HepG2 (cell line): ENCODE data around the gene SPRN. TPM values are rescaled to one million over a fixed set of nuclear protein-coding genes. Genes with fewer than 3 reads are reported as not detected.

Source experiments
- ATAC-seq: fragments of 200-7000 bp; cut with Tn5 transposase; 3 replicates; pipeline ENCODE4 v1.9.1; 2020; ENCODE audit warnings: mild to moderate bottlenecking, moderate library complexity
- BruUV-seq: library from RNA; stranded (reverse); fragments of 400-500 nt; replicated peaks from 2 replicates; lab custom pipeline; 2021; lab: Mats Ljungman, UMichigan
- CTCF ChIA-PET: fragments of 300-600 bp; formaldehyde crosslinking; extraction: SDS; loops from one replicate; lab custom pipeline; 2021; ENCODE audit warnings: low total read pairs, inconsistent platforms, low intra/inter-chr PET ratio; lab: Yijun Ruan, JAX
- POLR2A ChIA-PET: fragments of 350-600 bp; sonication (Branson Sonifier 250); formaldehyde crosslinking; loops from one replicate; lab custom pipeline; 2020; ENCODE audit warnings: antibody characterized with exemption, inconsistent platforms; lab: Yijun Ruan, JAX
- DNase-seq: peaks from one replicate; pipeline ENCODE4 v3.0.0-alpha.2; 2015; ENCODE audit warnings: low spot score
- FAIRE-seq: peaks from 3 replicates; lab custom pipeline; 2011; peaks lifted over from hg19 to GRCh38; lab: Jason Lieb, UNC
- H2AFZ ChIP-seq: one replicate; pipeline ENCODE4 v1.6.1; 2011; ENCODE audit warnings: low read length, inconsistent platforms
- H3K27ac ChIP-seq: fragments of 300-600 bp; 3 replicates; pipeline ENCODE4 v1.8.0; 2011; ENCODE audit warnings: mixed run types, mild to moderate bottlenecking, mixed read lengths, low read length, inconsistent platforms; ENCODE audit not compliant: insufficient read depth; ENCODE audit errors: extremely low read length
- H3K27me3 ChIP-seq, 2 experiments: fragments of 200-600 bp in 1 of 2; 2 replicates in 1 of 2; 3 replicates in 1 of 2; pipeline versions ENCODE4 v1.6.0 to v1.8.0; 2011; ENCODE audit warnings: low read length in 2 of 2, mild to moderate bottlenecking in 2 of 2, moderate library complexity in 2 of 2, inconsistent platforms in 1 of 2; ENCODE audit not compliant: insufficient read depth in 2 of 2, control insufficient read depth in 1 of 2
- H3K36me3 ChIP-seq, 2 experiments: fragments of 200-600 bp in 1 of 2; replicated peaks in 1 of 2; 2 replicates in 1 of 2; 3 replicates in 1 of 2; pipeline versions ENCODE4 v1.5.1 to v1.8.0; 2011; ENCODE audit warnings: low read length in 2 of 2, inconsistent platforms in 1 of 2; ENCODE audit not compliant: insufficient read depth in 2 of 2, control insufficient read depth in 1 of 2
- H3K4me1 ChIP-seq: 2 replicates; pipeline ENCODE4 v1.5.1; 2012; ENCODE audit warnings: low read length, inconsistent platforms; ENCODE audit not compliant: insufficient read depth
- H3K4me2 ChIP-seq: 2 replicates; pipeline ENCODE4 v1.6.0; 2011; ENCODE audit warnings: low read depth, low read length, inconsistent platforms
- H3K4me3 ChIP-seq, 3 experiments: fragments of 200-600 bp in 1 of 3; sonication (generic), shearing (Covaris generic) in 1 of 3; replicated peaks in 1 of 3; 2 replicates each; pipeline ENCODE4 v1.5.1; 2011 to 2016; ENCODE audit warnings: low read length in 3 of 3, inconsistent platforms in 2 of 3, low read depth in 2 of 3, mild to moderate bottlenecking in 2 of 3, control low read depth in 1 of 3, mixed read lengths in 1 of 3; ENCODE audit not compliant: insufficient read depth in 1 of 3
- H3K79me2 ChIP-seq: one replicate; pipeline ENCODE4 v1.6.1; 2011; ENCODE audit warnings: low read length, inconsistent platforms; ENCODE audit not compliant: insufficient read depth
- H3K9ac ChIP-seq: 2 replicates; pipeline ENCODE4 v1.6.0; 2011; ENCODE audit warnings: mild to moderate bottlenecking, low read depth, low read length, inconsistent platforms; ENCODE audit not compliant: insufficient read depth
- H3K9me3 ChIP-seq: 2 replicates; pipeline ENCODE4 v1.5.1; 2012; ENCODE audit warnings: mild to moderate bottlenecking, low read length
- H4K20me1 ChIP-seq: 2 replicates; pipeline ENCODE4 v1.6.0; 2011; ENCODE audit warnings: inconsistent platforms, mild to moderate bottlenecking, low read length, moderate library complexity; ENCODE audit not compliant: insufficient read depth
- CCAR2 ChIP-seq: fragments of 200-400 bp; formaldehyde crosslinking; optimal IDR thresholded peaks from 2 replicates; pipeline ENCODE3; 2018; ENCODE audit warnings: low read depth, mild to moderate bottlenecking, low read length, moderate library complexity
- GPN1 ChIP-seq: sonication (generic); formaldehyde crosslinking; IDR thresholded peaks from 2 replicates; pipeline ENCODE4 v1.5.1; 2020; ENCODE audit warnings: missing genetic modification reagents, borderline replicate concordance
- SNAPC4 ChIP-seq: sonication (generic); formaldehyde crosslinking; IDR thresholded peaks from 2 replicates; pipeline ENCODE4 v1.4.0; 2020; ENCODE audit warnings: mild to moderate bottlenecking, missing genetic modification reagents
- SNAPC5 ChIP-seq: sonication (generic); formaldehyde crosslinking; IDR thresholded peaks from 2 replicates; pipeline ENCODE4 v1.8.1; 2023; ENCODE audit warnings: mild to moderate bottlenecking, missing genetic modification reagents, borderline replicate concordance
- ZNF3 ChIP-seq: IDR thresholded peaks from 2 replicates; pipeline ENCODE4 v1.7.0; 2017; ENCODE audit warnings: inconsistent platforms
- ZNF333 ChIP-seq: sonication (generic); formaldehyde crosslinking; IDR thresholded peaks from 2 replicates; pipeline ENCODE4 v1.4.0; 2020; ENCODE audit warnings: mild to moderate bottlenecking, missing genetic modification reagents, borderline replicate concordance
- ZNF589 ChIP-seq: sonication (generic); formaldehyde crosslinking; conservative IDR thresholded peaks from 2 replicates; pipeline ENCODE4 v1.8.0; 2022; ENCODE audit warnings: mild to moderate bottlenecking, moderate library complexity, missing genetic modification reagents
- WGBS: methylation state at CpG from one replicate; pipeline ENCODE4 v1.1.6; 2017; ENCODE audit warnings: low lambda C conversion rate; 5-methylcytosine and 5-hydroxymethylcytosine counted together
- in situ Hi-C: cut with HindIII; loops from 2 replicates; pipeline ENCODE4 v1.10.0; 2017; ENCODE audit warnings: low pct_unique_long_range_greater_than_20kb; ENCODE audit not compliant: extremely low pct_ligation_motif_present
- intact Hi-C: fragments of 100-400 bp; cut with micrococcal nuclease; formaldehyde crosslinking; loops from one replicate; pipeline ENCODE4 v1.10.0; 2022; ENCODE audit not compliant: unreplicated experiment
- polyA plus RNA-seq, 8 experiments: library from polyadenylated mRNA; depleted of rRNA in 3 of 8; stranded (reverse) in 7 of 8; unstranded in 1 of 8; fragments of >200 nt; fragmentation: Illumina TruSeq in 4 of 8; extraction: Trizol in 4 of 8; gene quantifications; 2 replicates each; pipeline versions ENCODE4 v1.2.1 to v1.2.3, GENCODE V29; 2011 to 2016; ENCODE audit warnings: low read depth in 4 of 8, missing spikeins in 1 of 8, mixed read lengths in 1 of 8; ENCODE audit not compliant: insufficient read depth in 1 of 8
- total RNA-seq, 5 experiments: library from RNA; depleted of rRNA; stranded (reverse); fragments of >200 nt; fragmentation: Illumina TruSeq; extraction: Trizol; gene quantifications; 2 replicates each; pipeline ENCODE4 v1.2.3, GENCODE V29; 2016; ENCODE audit warnings: low read depth in 1 of 5

Gene SPRN
- total and polyA plus RNA-seq, 2 of the 13 experiments (the other 11 are each of a cell fraction or from before 2014, with no cell fraction given): not detected

- in situ Hi-C loops: no loop called here
- Histone ChIP-seq H3K4me1 (no peaks in the 10 kb centered on the region), H3K36me3 (no peaks in the 10 kb centered on the region), H3K4me2 (no peak overlapping the region), H3K9me3 (no peaks in the 10 kb centered on the region), H3K9ac (no peak overlapping the region)
- WGBS: 43% methylated on average over 7 of the region's 7 CpGs
- BruUV-seq: no TSS peak
- TF ChIP-seq CCAR2 (no peak), ZNF3 (no peak), SNAPC5 (CRISPR knock-in tag) (no peak), ZNF589 (no peak), ZNF333 (CRISPR knock-in tag) (no peak), SNAPC4 (CRISPR knock-in tag) (no peak), GPN1 (CRISPR knock-in tag) (no peak)
- TF ChIP-seq, all 625 proteins: peak for 0
- H2AFZ ChIP-seq: no peak overlapping the region
- no peaks in the 10 kb centered on the region for H3K27me3 ChIP-seq
- CTCF ChIA-PET: no interaction called here
- no peak overlapping the region for H3K4me3 ChIP-seq
- POLR2A ChIA-PET: no interaction called here
- H3K27ac ChIP-seq: no peak overlapping the region
- no peaks in the 10 kb centered on the region for H3K79me2 ChIP-seq
- no peak for DNase-seq
- no peak for ATAC-seq
- intact Hi-C loops: no loop called here
- no peak for FAIRE-seq
- H4K20me1 ChIP-seq: no peaks in the 10 kb centered on the region
These were observed 31.2 kb upstream of the SPRN start for GRCh38 chr10:133455611-133456031.
